ENCODE data around the gene POLR3K. TPM values are rescaled to one million over a fixed set of nuclear protein-coding genes. Genes with fewer than 3 reads are reported as not detected.

The POLR3K gene
- total and polyA plus RNA-seq, 4 experiments from 2014 or later = 19.9 to 43.1 (median 31.6) TPM

DNA sequence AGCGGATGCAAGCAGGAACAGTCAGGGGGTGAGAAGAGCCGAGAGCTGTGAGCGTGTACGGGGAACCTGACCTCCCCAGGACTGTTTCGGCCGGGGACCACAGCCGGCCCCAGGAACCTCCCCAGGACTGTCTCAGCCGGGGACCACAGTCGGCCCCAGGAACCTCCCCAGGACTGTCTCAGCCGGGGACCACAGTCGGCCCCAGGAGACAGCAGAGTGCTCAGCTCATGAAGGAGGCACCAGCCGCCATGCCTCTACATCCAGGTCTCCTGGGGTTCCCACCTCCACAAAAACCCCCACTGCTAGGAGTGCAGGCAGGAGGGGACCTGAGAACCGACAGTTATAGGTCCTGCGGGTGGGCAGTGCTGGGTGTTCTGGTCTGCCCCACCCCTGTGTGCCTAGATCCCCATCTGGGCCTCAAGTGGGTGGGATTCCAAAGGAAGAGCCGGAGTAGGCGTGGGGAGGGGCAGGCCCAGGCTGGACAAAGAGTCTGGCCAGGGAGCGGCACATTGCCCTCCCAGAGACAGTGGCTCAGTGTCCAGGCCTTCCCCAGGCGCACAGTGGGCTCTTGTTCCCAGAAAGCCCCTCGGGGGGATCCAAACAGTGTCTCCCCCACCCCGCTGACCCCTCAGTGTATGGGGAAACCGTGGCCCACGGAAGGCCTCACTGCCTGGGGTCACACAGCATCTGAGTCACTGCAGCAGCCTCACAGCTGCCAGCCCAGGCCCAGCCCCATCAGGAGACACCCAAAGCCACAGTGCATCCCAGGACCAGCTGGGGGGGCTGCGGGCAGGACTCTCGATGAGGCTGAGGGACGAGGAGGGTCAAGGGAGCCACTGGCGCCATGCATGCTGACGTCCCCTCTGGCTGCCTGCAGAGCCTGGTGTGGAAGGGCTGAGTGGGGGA, 14.7 kb upstream of the POLR3K start:
- ChIA-PET CTCF (ENCODE audit: partially characterized antibody) (interaction anchor here (0.8 to 6.7 kb wide), 4 partner anchors 12 to 29 kb away, joined by 3 to 165 read pairs (median 6); no protein-coding TSS in a partner anchor), POLR2A (ENCODE audit: partially characterized antibody) (no interaction called here)
- H3K36me3 Mint-ChIP-seq = no peaks in the 10 kb centered on the region

DNA sequence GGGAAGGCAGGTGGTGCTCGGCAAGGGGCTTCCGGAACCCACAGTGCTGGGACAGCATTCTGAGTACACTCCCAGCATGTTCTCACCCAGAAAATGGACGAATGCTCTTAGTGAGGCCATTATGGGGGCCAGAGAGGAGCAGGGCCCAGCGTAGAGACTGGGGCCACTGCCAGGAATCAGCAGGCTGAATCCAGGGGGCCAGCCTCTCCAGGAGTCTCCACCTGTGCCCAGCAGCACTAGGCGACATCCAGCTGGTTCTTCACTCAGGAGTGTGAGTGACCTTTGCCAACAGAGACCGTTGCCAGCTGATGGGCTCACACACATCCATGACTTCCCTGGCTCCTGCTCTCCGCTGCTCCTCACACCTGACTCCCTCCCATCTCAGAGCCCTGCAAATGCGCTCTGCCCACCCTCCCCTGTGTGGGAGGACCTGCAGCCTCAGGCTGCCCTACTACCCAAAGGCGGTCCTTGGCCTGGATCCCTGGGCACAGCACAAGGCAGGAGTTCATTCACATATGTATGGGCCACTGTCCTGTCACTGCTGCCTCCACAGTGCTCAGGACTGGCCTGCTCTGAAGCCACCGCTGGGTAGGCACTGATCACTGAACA, 13.9 kb upstream of the POLR3K start:
- Mint-ChIP-seq H3K4me3 (no peak overlapping the region), H3K36me3 (no peaks in the 10 kb centered on the region), H3K27me3 (peaks cover 6 to 7% of the 10 kb centered on the region in 2 donors), H3K4me1 (peaks cover 0 to 6% (median 3%) of the 10 kb centered on the region in 4 donors), H3K27ac (peak overlapping the region in 1 of 7 donors; percentile 52), H3K9me3 (no peaks in the 10 kb centered on the region)
- ChIA-PET CTCF (ENCODE audit: partially characterized antibody) (interaction anchor here (0.6 to 6.7 kb wide), 3 partner anchors 18 to 44 kb away, joined by 3 to 165 read pairs (median 3); no protein-coding TSS in a partner anchor), POLR2A (ENCODE audit: partially characterized antibody) (no interaction called here)
- H3K36me3 ChIP-seq (ENCODE audit: insufficient read depth, low read length) = no peaks in the 10 kb centered on the region
- no peak overlapping the region for H3K27ac ChIP-seq (ENCODE audit: low read depth, low read length)
- peak in 1 of 5 donors; percentile 10 for DNase-seq
- intact Hi-C loops (cut with micrococcal nuclease) = no loop called here
- H3K9me3 ChIP-seq (ENCODE audit: control insufficient read depth in 1 of 2, low read length in 2 of 2) = no peaks in the 10 kb centered on the region
- H3K27me3 ChIP-seq (ENCODE audit: insufficient read depth, low read length) = peaks cover 4% of the 10 kb centered on the region
- no peak overlapping the region for H3K4me3 ChIP-seq (ENCODE audit: low read length in 2 of 2)
- no peaks in the 10 kb centered on the region for H3K4me1 ChIP-seq (ENCODE audit: insufficient read depth, low read length)

More for the DNA sequence above, 14.7 kb upstream of the POLR3K start:
- H3K4me3 ChIP-seq (ENCODE audit: low read length in 2 of 2) = no peak overlapping the region
- H3K9me3 Mint-ChIP-seq = peaks cover 0 to 1% (median 0%) of the 10 kb centered on the region in 8 donors
- H3K27me3 Mint-ChIP-seq = peaks cover 10 to 11% of the 10 kb centered on the region in 2 donors
- no peaks in the 10 kb centered on the region for H3K36me3 ChIP-seq (ENCODE audit: insufficient read depth, low read length)
- intact Hi-C loops (cut with micrococcal nuclease) = no loop called here
- no peak for DNase-seq
- no peaks in the 10 kb centered on the region for H3K9me3 ChIP-seq (ENCODE audit: control insufficient read depth in 1 of 2, low read length in 2 of 2)
- H3K27ac ChIP-seq (ENCODE audit: low read depth, low read length) = no peak overlapping the region
- no peaks in the 10 kb centered on the region for H3K4me1 ChIP-seq (ENCODE audit: insufficient read depth, low read length)
- peaks cover 4 to 11% (median 7%) of the 10 kb centered on the region in 4 donors for H3K4me1 Mint-ChIP-seq
- H3K4me3 Mint-ChIP-seq = no peak overlapping the region
- H3K27ac Mint-ChIP-seq = peak overlapping the region in 1 of 7 donors; percentile 52
- peaks cover 10% of the 10 kb centered on the region for H3K27me3 ChIP-seq (ENCODE audit: insufficient read depth, low read length)

DNA sequence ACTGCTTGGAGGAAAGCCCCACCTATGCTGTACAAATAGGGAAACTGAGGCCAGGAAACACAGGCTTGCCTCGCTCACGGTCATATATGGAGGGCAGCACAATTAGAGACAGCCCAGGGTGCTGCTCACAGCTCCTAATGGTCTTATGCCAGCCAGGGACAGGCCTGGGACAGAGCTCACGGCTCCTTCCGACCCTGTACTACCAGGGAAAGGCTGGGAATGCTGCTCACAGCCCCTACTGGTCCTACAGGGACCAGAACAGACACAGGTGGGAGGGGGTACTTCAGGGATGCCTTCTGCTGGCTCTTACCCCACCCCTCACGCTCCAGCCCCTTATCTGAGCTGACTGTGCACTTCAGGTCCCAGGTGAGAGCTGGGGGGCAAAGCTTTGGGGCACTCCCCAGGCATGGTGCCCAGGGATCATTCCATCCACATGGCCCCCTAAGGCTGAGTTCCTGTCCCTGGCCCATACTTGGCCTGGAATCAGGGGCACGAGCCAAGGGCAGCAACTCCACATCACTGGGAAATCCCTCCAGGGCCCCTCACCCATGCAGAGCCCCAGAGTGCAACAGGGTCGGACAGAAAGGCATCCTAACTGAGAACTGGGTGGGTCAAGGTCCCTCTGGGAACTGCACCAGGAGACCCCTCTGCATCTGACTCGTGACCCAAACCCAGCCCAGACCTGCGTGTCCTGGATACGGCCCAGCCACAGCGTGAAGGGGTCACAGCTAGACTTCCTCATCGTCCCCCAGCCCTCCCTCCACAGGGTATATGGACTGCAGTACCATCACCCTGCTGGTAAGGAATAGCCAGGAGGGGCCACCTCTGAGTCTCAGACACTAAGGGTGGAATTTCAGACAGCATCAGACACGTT, 13.1 kb upstream of the POLR3K start:
- peaks cover 6 to 7% of the 10 kb centered on the region in 2 donors for H3K27me3 Mint-ChIP-seq
- no peaks in the 10 kb centered on the region for H3K9me3 Mint-ChIP-seq
- ChIA-PET CTCF (ENCODE audit: partially characterized antibody) (interaction anchor here (0.6 to 6.7 kb wide), 25 partner anchors 8 to 425 kb away, joined by 3 to 165 read pairs (median 4); partner anchors contain the start of genes MPG, MRPL28, POLR3K and SNRNP25), POLR2A (ENCODE audit: partially characterized antibody) (interaction anchor here (0.7 to 1.5 kb wide), 3 partner anchors 11 to 30 kb away, joined by 3 to 8 read pairs (median 5); partner anchors contain the start of gene MPG)
- H3K4me1 Mint-ChIP-seq = peaks cover 0 to 6% (median 3%) of the 10 kb centered on the region in 4 donors
- H3K4me1 ChIP-seq (ENCODE audit: insufficient read depth, low read length) = no peaks in the 10 kb centered on the region
- intact Hi-C loops (cut with micrococcal nuclease) = no loop called here
- H3K4me3 Mint-ChIP-seq = no peak overlapping the region
- H3K4me3 ChIP-seq (ENCODE audit: low read length in 2 of 2) = no peak overlapping the region
- H3K36me3 ChIP-seq (ENCODE audit: insufficient read depth, low read length) = no peaks in the 10 kb centered on the region
- no peaks in the 10 kb centered on the region for H3K36me3 Mint-ChIP-seq
- peaks cover 4% of the 10 kb centered on the region for H3K27me3 ChIP-seq (ENCODE audit: insufficient read depth, low read length)
- no peak overlapping the region for H3K27ac Mint-ChIP-seq
- no peaks in the 10 kb centered on the region for H3K9me3 ChIP-seq (ENCODE audit: control insufficient read depth in 1 of 2, low read length in 2 of 2)
- peak in 1 of 5 donors; percentile 25 for DNase-seq
- no peak overlapping the region for H3K27ac ChIP-seq (ENCODE audit: low read depth, low read length)

DNA sequence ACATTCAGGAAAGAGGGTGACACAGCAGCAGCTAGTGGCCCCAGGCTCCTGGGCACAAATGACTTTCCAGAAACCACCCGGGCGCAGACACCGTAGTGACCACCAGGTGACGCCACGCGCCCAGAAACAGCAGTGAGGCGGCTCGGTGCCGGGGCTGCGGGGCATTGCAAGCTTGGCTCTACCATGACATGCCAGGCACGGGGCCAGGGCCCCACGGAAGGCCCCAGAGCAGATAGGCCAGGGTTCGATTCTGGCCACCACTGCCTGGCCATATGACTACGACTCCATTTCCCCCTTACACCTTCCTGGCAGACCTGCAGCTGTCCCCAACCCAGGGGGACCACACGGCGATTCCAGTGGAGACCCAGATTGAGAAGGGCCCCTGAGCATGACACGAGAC, 12.3 kb upstream of the POLR3K start:
- intact Hi-C loops (cut with micrococcal nuclease) = loop anchor here (1.0 kb wide), 3 partner anchors 32 to 297 kb away; no protein-coding TSS in a partner anchor
- ChIA-PET CTCF (ENCODE audit: partially characterized antibody) (interaction anchor here (0.6 to 6.7 kb wide), 26 partner anchors 9 to 426 kb away, joined by 3 to 165 read pairs (median 4); partner anchors contain the start of genes MPG, MRPL28, POLR3K and SNRNP25), POLR2A (ENCODE audit: partially characterized antibody) (interaction anchor here (0.7 to 1.5 kb wide), 4 partner anchors 12 to 115 kb away, joined by 3 to 8 read pairs (median 4); partner anchors contain the start of genes HBQ1 and MPG)
- Mint-ChIP-seq H3K27me3 (peaks cover 2 to 6% of the 10 kb centered on the region in 2 donors), H3K4me3 (no peak overlapping the region), H3K27ac (no peak overlapping the region), H3K36me3 (no peaks in the 10 kb centered on the region), H3K4me1 (peaks cover 0 to 6% (median 3%) of the 10 kb centered on the region in 4 donors), H3K9me3 (no peaks in the 10 kb centered on the region)
- Histone ChIP-seq H3K4me1 (ENCODE audit: insufficient read depth, low read length) (no peaks in the 10 kb centered on the region), H3K27ac (ENCODE audit: low read depth, low read length) (no peak overlapping the region), H3K27me3 (ENCODE audit: insufficient read depth, low read length) (no peaks in the 10 kb centered on the region), H3K9me3 (ENCODE audit: control insufficient read depth in 1 of 2, low read length in 2 of 2) (no peaks in the 10 kb centered on the region), H3K4me3 (ENCODE audit: low read length in 2 of 2) (no peak overlapping the region), H3K36me3 (ENCODE audit: insufficient read depth, low read length) (no peaks in the 10 kb centered on the region)
- DNase-seq = peak; percentile 75 to 81 (median 77)

DNA sequence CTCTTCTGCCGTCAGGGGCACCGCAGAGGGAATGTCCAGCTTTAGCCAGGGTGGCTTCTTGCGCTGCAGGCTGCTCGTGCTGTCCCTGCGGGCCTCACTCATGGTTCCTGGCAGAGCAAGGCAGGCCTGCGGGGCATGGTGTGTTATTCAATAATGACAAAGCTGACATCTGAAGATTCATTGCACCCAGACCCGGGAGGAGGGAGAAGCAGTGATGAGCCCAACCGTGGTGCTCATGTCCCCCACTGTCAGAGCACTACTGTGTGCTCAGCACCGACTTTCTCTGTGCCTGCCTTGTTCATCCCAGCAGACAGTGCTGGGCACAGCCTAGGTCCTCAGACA, 11.5 kb upstream of the POLR3K start:
- POLR2A ChIA-PET (ENCODE audit: partially characterized antibody) = no interaction called here
- H3K4me3 Mint-ChIP-seq = no peak overlapping the region

DNA sequence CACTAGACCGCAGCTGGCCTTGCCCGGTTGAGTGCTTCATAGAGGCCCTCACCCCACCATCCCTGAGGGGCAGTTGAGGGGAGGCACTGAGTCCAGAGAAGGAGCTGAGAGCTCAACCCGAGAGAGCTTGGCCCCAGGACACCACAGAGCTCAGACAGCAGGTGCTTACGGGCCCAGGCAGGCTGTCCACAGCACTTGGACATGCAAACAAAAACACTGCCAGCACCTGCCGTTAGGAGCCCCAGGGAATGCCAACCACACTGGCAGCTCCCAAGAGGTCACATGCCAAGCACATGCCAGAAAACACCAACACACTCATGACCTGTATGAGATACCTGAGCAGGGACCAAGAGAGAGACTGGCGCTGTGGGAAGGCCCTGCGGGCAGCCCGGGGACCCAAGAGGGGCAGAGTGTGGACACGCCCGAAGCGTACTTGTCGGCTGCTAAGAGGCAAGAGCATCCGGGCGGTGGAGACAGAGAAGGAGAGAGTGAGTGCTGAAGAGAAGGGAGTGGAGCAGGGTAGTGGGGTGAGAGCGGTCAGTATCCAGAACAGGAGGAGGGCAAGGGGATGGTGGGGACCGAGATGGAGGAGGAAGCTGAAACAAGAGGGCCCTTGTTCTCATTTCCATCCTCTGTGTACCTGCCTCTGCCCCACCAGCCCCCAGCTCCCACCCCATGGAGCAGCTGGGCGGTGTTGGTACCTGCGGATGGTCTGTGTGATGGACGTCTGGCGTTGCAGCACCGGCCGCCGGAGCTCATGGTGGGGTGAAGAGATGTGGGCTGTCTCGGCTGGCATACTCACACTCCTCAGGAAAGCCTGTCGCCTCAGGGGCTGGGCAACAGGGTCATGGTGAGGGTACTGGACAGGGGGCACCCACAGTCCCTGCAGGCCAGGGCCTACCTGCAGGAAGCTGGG, 10.8 kb upstream of the POLR3K start:
- Mint-ChIP-seq H3K36me3 (no peaks in the 10 kb centered on the region), H3K9me3 (no peaks in the 10 kb centered on the region), H3K27ac (peak overlapping the region in 1 of 7 donors; percentile 35), H3K4me1 (peaks cover 0 to 6% (median 3%) of the 10 kb centered on the region in 4 donors), H3K27me3 (peaks cover 0 to 4% of the 10 kb centered on the region in 2 donors), H3K4me3 (no peak overlapping the region)
- ChIA-PET CTCF (ENCODE audit: partially characterized antibody) (interaction anchor here (1.1 to 6.7 kb wide), 12 partner anchors 11 to 298 kb away, joined by 3 to 165 read pairs (median 6); partner anchors contain the start of genes POLR3K and SNRNP25), POLR2A (ENCODE audit: partially characterized antibody) (no interaction called here)
- H3K27me3 ChIP-seq (ENCODE audit: insufficient read depth, low read length) = no peaks in the 10 kb centered on the region
- H3K27ac ChIP-seq (ENCODE audit: low read depth, low read length) = no peak overlapping the region
- H3K4me3 ChIP-seq (ENCODE audit: low read length in 2 of 2) = no peak overlapping the region
- no peaks in the 10 kb centered on the region for H3K36me3 ChIP-seq (ENCODE audit: insufficient read depth, low read length)
- intact Hi-C loops (cut with micrococcal nuclease) = no loop called here
- H3K9me3 ChIP-seq (ENCODE audit: control insufficient read depth in 1 of 2, low read length in 2 of 2) = no peaks in the 10 kb centered on the region
- H3K4me1 ChIP-seq (ENCODE audit: insufficient read depth, low read length) = no peaks in the 10 kb centered on the region
- DNase-seq = peak in 1 of 5 donors; percentile 14

More for the DNA sequence above, 11.5 kb upstream of the POLR3K start:
- Histone ChIP-seq H3K9me3 (ENCODE audit: control insufficient read depth in 1 of 2, low read length in 2 of 2) (no peaks in the 10 kb centered on the region), H3K27ac (ENCODE audit: low read depth, low read length) (no peak overlapping the region), H3K36me3 (ENCODE audit: insufficient read depth, low read length) (no peaks in the 10 kb centered on the region), H3K4me1 (ENCODE audit: insufficient read depth, low read length) (no peaks in the 10 kb centered on the region), H3K27me3 (ENCODE audit: insufficient read depth, low read length) (no peaks in the 10 kb centered on the region), H3K4me3 (ENCODE audit: low read length in 2 of 2) (no peak overlapping the region)
- H3K27me3 Mint-ChIP-seq = peaks cover 0 to 4% of the 10 kb centered on the region in 2 donors
- H3K36me3 Mint-ChIP-seq = no peaks in the 10 kb centered on the region
- no peak overlapping the region for H3K27ac Mint-ChIP-seq
- CTCF ChIA-PET (ENCODE audit: partially characterized antibody) = interaction anchor here (0.6 to 6.7 kb wide), 17 partner anchors 10 to 1846 kb away, joined by 3 to 165 read pairs (median 5); partner anchors contain the start of genes POLR3K and SNRNP25
- H3K9me3 Mint-ChIP-seq = no peaks in the 10 kb centered on the region
- H3K4me1 Mint-ChIP-seq = peaks cover 0 to 6% (median 3%) of the 10 kb centered on the region in 4 donors
- intact Hi-C loops (cut with micrococcal nuclease) = loop anchor here (1.0 kb wide), 3 partner anchors 32 to 297 kb away; no protein-coding TSS in a partner anchor
- peak in 1 of 5 donors; percentile 9 for DNase-seq

Measured in CD4-positive, alpha-beta memory T cell (primary cell).